ENCODE measurements around the gene SLIT3. TPM values are rescaled to one million over a fixed set of nuclear protein-coding genes. Genes with fewer than 3 reads are reported as not detected.
A peak's percentile ranks its signal among the peaks of the same experiment; 100 is the strongest.

SLIT3 gene
- total RNA-seq, 3 donors from 2014 or later: 30.7 to 103 (median 54.1) TPM

DNA sequence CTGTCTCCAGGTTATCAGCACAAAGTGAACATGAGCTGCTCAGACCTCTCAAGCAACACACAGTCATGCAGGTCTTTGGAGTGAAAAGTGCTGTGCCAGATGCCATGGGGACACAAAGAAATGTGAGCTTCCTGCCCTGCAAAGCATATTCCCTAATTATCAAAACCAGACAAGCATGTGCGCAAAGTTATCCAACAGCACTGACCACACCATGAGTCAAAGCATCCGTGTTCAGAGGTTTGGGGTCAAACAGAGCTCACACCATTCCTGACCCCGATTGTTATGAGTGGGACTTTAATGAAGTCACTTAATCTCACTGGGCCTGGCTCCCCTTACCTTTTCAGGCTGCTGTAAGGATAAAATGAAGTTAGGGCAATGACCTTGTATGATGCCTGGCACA, 138.5 kb downstream of the SLIT3 start:
- Histone ChIP-seq H3K36me3 (no peaks in the 10 kb centered on the region), H3K9me3 (peaks cover 13 to 14% of the 10 kb centered on the region in 2 donors), H3K4me1 (peaks cover 0 to 8% of the 10 kb centered on the region in 2 donors), H3K27me3 (no peaks in the 10 kb centered on the region), H3K27ac (peak overlapping the region; percentile 84 to 92), H3K4me3 (no peak overlapping the region)
- intact Hi-C loops (cut with DNase I; ENCODE audit: low total_unique reads): no loop called here
- TF ChIP-seq POLR2AphosphoS5 (IDR thresholded peaks at IDR 0.05) (no peak), POLR2A (IDR thresholded peaks at IDR 0.05) (no peak)
- TF ChIP-seq, protein P1, sequence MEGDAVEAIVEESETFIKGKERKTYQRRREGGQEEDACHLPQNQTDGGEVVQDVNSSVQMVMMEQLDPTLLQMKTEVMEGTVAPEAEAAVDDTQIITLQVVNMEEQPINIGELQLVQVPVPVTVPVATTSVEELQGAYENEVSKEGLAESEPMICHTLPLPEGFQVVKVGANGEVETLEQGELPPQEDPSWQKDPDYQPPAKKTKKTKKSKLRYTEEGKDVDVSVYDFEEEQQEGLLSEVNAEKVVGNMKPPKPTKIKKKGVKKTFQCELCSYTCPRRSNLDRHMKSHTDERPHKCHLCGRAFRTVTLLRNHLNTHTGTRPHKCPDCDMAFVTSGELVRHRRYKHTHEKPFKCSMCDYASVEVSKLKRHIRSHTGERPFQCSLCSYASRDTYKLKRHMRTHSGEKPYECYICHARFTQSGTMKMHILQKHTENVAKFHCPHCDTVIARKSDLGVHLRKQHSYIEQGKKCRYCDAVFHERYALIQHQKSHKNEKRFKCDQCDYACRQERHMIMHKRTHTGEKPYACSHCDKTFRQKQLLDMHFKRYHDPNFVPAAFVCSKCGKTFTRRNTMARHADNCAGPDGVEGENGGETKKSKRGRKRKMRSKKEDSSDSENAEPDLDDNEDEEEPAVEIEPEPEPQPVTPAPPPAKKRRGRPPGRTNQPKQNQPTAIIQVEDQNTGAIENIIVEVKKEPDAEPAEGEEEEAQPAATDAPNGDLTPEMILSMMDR (IDR thresholded peaks at IDR 0.05): no peak
- no peak for DNase-seq (ENCODE audit: low spot score in 2 of 2)

DNA sequence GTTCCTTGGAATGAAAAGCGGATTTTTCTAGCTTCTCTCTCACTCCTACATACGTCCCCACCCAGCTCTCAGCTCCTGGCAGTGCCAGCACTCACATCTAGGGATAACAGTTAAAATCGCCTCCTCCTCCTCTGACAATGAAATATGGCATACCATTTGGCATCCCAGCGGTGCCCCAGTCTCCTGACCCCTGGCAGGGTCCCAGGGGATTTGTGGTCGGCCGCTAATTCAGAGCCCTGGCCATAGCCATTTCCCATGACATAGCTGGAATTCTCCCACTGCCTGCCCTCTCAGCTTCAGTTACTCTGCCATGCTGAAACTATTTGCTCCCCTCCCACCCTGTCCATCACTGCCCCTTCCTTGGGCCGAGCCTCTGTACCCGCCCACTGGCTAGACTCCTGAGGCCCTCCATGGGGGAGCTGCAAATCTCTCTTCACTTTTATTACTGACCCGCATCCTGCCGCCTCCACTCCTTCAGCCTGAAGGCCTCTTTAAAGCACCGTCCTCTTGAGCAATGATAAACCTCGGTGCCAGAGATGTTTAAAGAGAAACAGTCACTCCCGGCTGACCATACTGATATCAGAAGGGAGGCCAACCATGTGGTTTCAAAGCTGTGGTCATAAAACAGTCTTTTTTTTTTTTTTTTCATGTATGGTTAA, 139.8 kb downstream of the SLIT3 start:
- peak overlapping the region; percentile 84 to 92 for H3K27ac ChIP-seq
- intact Hi-C loops (cut with DNase I; ENCODE audit: low total_unique reads): no loop called here
- TF ChIP-seq, protein P1 (IDR thresholded peaks at IDR 0.05): no peak
- TF ChIP-seq POLR2AphosphoS5 (IDR thresholded peaks at IDR 0.05) (peak in 2 of 3 donors; percentile 5 to 47), POLR2A (IDR thresholded peaks at IDR 0.05) (no peak)
- H3K36me3 ChIP-seq: no peaks in the 10 kb centered on the region
- H3K4me1 ChIP-seq: peaks cover 0 to 8% of the 10 kb centered on the region in 2 donors
- peak in 1 of 2 donors; percentile 58 for DNase-seq (ENCODE audit: low spot score in 2 of 2)
- H3K27me3 ChIP-seq: no peaks in the 10 kb centered on the region
- H3K9me3 ChIP-seq: peaks cover 13 to 14% of the 10 kb centered on the region in 2 donors
- H3K4me3 ChIP-seq: peak overlapping the region in 2 of 3 donors; percentile 13 to 48

DNA sequence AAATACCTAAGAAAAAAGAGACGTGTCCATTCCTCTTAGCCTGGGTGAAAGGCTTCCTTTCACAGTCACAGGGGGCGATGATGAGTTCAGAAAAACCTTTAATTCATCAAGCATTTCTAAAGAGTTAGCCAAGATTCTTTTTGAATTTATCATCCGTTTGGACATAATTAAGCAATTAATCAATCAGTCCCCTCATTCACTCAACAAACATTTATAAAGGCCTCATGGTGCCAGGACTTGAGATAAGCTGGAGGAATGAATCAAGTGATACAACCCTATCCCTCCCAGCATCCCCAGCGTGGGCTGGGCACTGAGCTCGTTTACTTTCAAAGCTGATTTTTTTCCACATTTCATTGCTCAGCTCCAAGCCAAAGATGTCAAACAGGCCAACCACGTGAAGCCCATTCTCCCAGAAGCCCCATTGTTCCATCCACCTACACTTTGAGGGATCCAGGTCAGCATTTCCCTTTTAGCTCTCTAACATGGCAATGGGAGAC, 140.5 kb downstream of the SLIT3 start:
- intact Hi-C loops (cut with DNase I; ENCODE audit: low total_unique reads): no loop called here
- Histone ChIP-seq H3K27me3 (no peaks in the 10 kb centered on the region), H3K4me3 (no peak overlapping the region), H3K4me1 (peaks cover 0 to 8% of the 10 kb centered on the region in 2 donors), H3K36me3 (no peaks in the 10 kb centered on the region), H3K27ac (peak overlapping the region; percentile 84 to 92), H3K9me3 (peaks cover 13 to 14% of the 10 kb centered on the region in 2 donors)
- no peak for DNase-seq (ENCODE audit: low spot score in 2 of 2)
- TF ChIP-seq POLR2A (IDR thresholded peaks at IDR 0.05) (no peak), POLR2AphosphoS5 (IDR thresholded peaks at IDR 0.05) (no peak)
- TF ChIP-seq, protein P1 (IDR thresholded peaks at IDR 0.05): no peak

DNA sequence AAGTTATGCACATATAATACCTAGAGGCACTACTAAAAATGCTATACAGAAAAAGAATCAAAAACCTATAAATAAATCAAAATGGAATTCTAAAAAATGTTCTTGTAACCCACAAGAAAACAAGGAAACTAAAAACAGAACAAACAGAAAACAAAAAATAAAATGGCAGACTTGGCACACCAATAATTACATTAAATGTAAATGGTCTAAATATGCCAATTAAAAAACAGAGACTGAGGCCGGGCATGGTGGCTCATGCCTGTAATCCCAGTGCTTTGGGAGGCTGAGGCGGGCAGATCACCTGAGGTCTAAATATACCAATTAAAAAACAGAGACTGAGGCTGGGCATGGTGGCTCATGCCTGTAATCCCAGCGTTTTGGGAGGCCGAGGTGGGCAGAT, 142.2 kb downstream of the SLIT3 start:
- H3K27me3 ChIP-seq: no peaks in the 10 kb centered on the region
- no peaks in the 10 kb centered on the region for H3K36me3 ChIP-seq
- H3K9me3 ChIP-seq: peaks cover 13 to 14% of the 10 kb centered on the region in 2 donors
- no peak overlapping the region for H3K4me3 ChIP-seq
- TF ChIP-seq POLR2AphosphoS5 (IDR thresholded peaks at IDR 0.05) (no peak), POLR2A (IDR thresholded peaks at IDR 0.05) (no peak)
- TF ChIP-seq, protein P1 (IDR thresholded peaks at IDR 0.05): no peak
- intact Hi-C loops (cut with DNase I; ENCODE audit: low total_unique reads): no loop called here
- peaks cover 0 to 8% of the 10 kb centered on the region in 2 donors for H3K4me1 ChIP-seq
- no peak for DNase-seq (ENCODE audit: low spot score in 2 of 2)
- H3K27ac ChIP-seq: no peak overlapping the region

DNA sequence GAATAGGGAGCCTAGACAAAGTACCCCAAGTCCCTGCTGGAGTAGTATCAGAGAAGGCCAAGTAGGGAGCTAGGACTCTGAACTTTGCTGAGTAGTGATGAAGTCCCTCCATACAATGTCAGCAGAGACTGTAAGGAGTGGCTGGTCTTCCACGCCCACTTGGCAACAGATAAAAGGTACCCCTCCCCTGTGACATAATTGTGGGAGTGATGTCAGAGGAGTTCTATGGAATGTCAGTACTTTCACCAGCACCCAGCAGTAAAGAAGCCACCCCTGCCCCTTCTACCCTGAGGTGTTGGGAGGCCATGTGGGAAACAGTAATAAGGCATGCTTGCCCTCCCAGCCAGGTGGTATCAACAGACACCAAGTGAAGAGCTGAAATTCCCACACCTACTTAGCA, 143.9 kb downstream of the SLIT3 start:
- Histone ChIP-seq H3K9me3 (peaks cover 13 to 14% of the 10 kb centered on the region in 2 donors), H3K4me1 (peaks cover 0 to 8% of the 10 kb centered on the region in 2 donors), H3K4me3 (no peak overlapping the region), H3K27me3 (no peaks in the 10 kb centered on the region), H3K27ac (no peak overlapping the region), H3K36me3 (no peaks in the 10 kb centered on the region)
- DNase-seq (ENCODE audit: low spot score in 2 of 2): no peak
- intact Hi-C loops (cut with DNase I; ENCODE audit: low total_unique reads): no loop called here
- TF ChIP-seq, protein P1 (IDR thresholded peaks at IDR 0.05): no peak
- TF ChIP-seq POLR2A (IDR thresholded peaks at IDR 0.05): no peak
- no peak for TF ChIP-seq POLR2AphosphoS5 (IDR thresholded peaks at IDR 0.05)

Measured in breast epithelium (tissue), 4 donors.